Lung (tissue), 12 donors: ENCODE results near the gene PAPSS1. TPM values are rescaled to one million over a fixed set of nuclear protein-coding genes. Genes with fewer than 3 reads are reported as not detected.

Experiments
- ATAC-seq: fragments of 200-7000 bp; cut with Tn5 transposase; one replicate; pipeline ENCODE4 v1.9.1; 2020; ENCODE audit warnings: moderate number of reproducible peaks; ENCODE audit not compliant: insufficient read depth, low FRiP score
- DNase-seq, 3 donors: peaks; one replicate each; pipeline ENCODE4 v3.0.0-alpha.2; 2013 to 2017
- H3K27ac ChIP-seq, 2 donors: one replicate each; pipeline ENCODE4 v1.5.1; 2013; ENCODE audit warnings: mild to moderate bottlenecking in 2 of 2, moderate library complexity in 2 of 2, control low read depth in 1 of 2, inconsistent platforms in 1 of 2, low read depth in 1 of 2, low read length in 1 of 2
- H3K27me3 ChIP-seq, 3 donors: one replicate each; pipeline ENCODE4 v1.5.1; 2013; ENCODE audit warnings: low read length in 2 of 3; ENCODE audit not compliant: control insufficient read depth in 3 of 3, insufficient read depth in 3 of 3
- H3K36me3 ChIP-seq, 4 donors: one replicate each; pipeline ENCODE4 v1.5.1; 2013; ENCODE audit warnings: low read length in 4 of 4, mild to moderate bottlenecking in 1 of 4, moderate library complexity in 1 of 4; ENCODE audit not compliant: control insufficient read depth in 4 of 4, insufficient read depth in 4 of 4
- H3K4me1 ChIP-seq, 5 donors: one replicate each; pipeline ENCODE4 v1.5.1; 2013; ENCODE audit warnings: low read length in 5 of 5, mild to moderate bottlenecking in 2 of 5, moderate library complexity in 1 of 5; ENCODE audit not compliant: control insufficient read depth in 5 of 5, insufficient read depth in 5 of 5
- H3K4me3 ChIP-seq: one replicate; pipeline ENCODE4 v1.5.1; 2013; ENCODE audit warnings: mild to moderate bottlenecking, control low read depth, moderate library complexity
- H3K9ac ChIP-seq, 2 donors: one replicate each; pipeline ENCODE4 v1.5.1; 2013; ENCODE audit warnings: low read length in 2 of 2, control low read depth in 1 of 2; ENCODE audit not compliant: insufficient read depth in 1 of 2
- H3K9me3 ChIP-seq, 4 donors: one replicate each; pipeline ENCODE4 v1.5.1; 2013; ENCODE audit warnings: low read length in 3 of 4, mild to moderate bottlenecking in 1 of 4, moderate library complexity in 1 of 4; ENCODE audit not compliant: control insufficient read depth in 4 of 4, insufficient read depth in 3 of 4
- CTCF ChIP-seq: IDR thresholded peaks from 2 replicates; pipeline ENCODE4 v1.5.1; 2012; ENCODE audit warnings: mild to moderate bottlenecking; ENCODE audit errors: control extremely low read depth, extremely low read depth
- WGBS, 2 donors: extraction: QIAGEN DNeasy Blood & Tissue Kit; methylation state at CpG; one replicate each; pipeline ENCODE4 v1.1.7; 2013; 5-methylcytosine and 5-hydroxymethylcytosine counted together
- polyA plus RNA-seq, 2 donors: library from polyadenylated mRNA; stranded (reverse); fragments of 200-250 nt; gene quantifications; one replicate each; pipeline ENCODE4 v1.2.1, GENCODE V29; 2013
- total RNA-seq, 2 donors: library from RNA; depleted of rRNA in 1 of 2; stranded (reverse); fragments of >200 nt in 1 of 2; gene quantifications; one replicate each; pipeline ENCODE4 v1.2.1, GENCODE V29; 2014 to 2021
- donor health status: control.
- donor health status: control.
- donor health status: Bipolar disorder and iron deficiency.
- donor health status: healthy.
- donor health status: DM: yes; HTN: yes; CAD: no.

Gene PAPSS1
- total and polyA plus RNA-seq, 4 donors: 39.5 to 71.7 (median 55.3) TPM

GRCh38 chr4:107719207-107719921, 670 bp downstream of the PAPSS1 start:
- peaks cover 0 to 25% (median 5%) of the 10 kb centered on the region in 5 donors for H3K4me1 ChIP-seq
- WGBS, 2 donors: 2% methylated on average over 28 of the region's 28 CpGs
- H3K36me3 ChIP-seq: no peaks in the 10 kb centered on the region
- TF ChIP-seq CTCF: no peak
- peak overlapping the region; percentile 38 to 87 for H3K27ac ChIP-seq
- ATAC-seq (peak; percentile 0), DNase-seq (peak; percentile 16 to 67 (median 49))
- no peaks in the 10 kb centered on the region for H3K9me3 ChIP-seq
- peak overlapping the region; percentile 94 for H3K4me3 ChIP-seq
- H3K27me3 ChIP-seq: no peaks in the 10 kb centered on the region
- H3K9ac ChIP-seq: peak overlapping the region; percentile 33 to 59

GRCh38 chr4:107718351-107718965, 1.6 kb downstream of the PAPSS1 start:
- ATAC-seq (no peak), DNase-seq (no peak)
- H3K4me1 ChIP-seq: peaks cover 0 to 25% (median 5%) of the 10 kb centered on the region in 5 donors
- whole genome bisulfite sequencing, 2 donors: 68 to 73% methylated on average over 10 of the region's 10 CpGs
- H3K4me3 ChIP-seq: no peak overlapping the region
- H3K9ac ChIP-seq: no peak overlapping the region
- TF ChIP-seq CTCF: no peak
- no peaks in the 10 kb centered on the region for H3K27me3 ChIP-seq
- H3K36me3 ChIP-seq: no peaks in the 10 kb centered on the region
- no peaks in the 10 kb centered on the region for H3K9me3 ChIP-seq
- H3K27ac ChIP-seq: no peak overlapping the region

- Histone ChIP-seq H3K4me3 (no peak overlapping the region), H3K4me1 (peaks cover 3 to 16% (median 5%) of the 10 kb centered on the region in 5 donors), H3K9ac (no peak overlapping the region), H3K9me3 (no peaks in the 10 kb centered on the region), H3K27ac (no peak overlapping the region), H3K36me3 (no peaks in the 10 kb centered on the region), H3K27me3 (no peaks in the 10 kb centered on the region)
- WGBS, 2 donors: 80 to 87% methylated on average over 3 of the region's 3 CpGs
- no peak for TF ChIP-seq CTCF
- DNase-seq (no peak), ATAC-seq (no peak)
These were observed 5.8 kb downstream of the PAPSS1 start for GRCh38 chr4:107714256-107714655.
